Gastrocnemius medialis (tissue), 4 donors: Measurements from ENCODE around the gene GRIA1. TPM values are rescaled to one million over a fixed set of nuclear protein-coding genes. Genes with fewer than 3 reads are reported as not detected.

Source experiments
- ATAC-seq, 2 donors: fragments of 150-250 bp; one replicate each; pipeline ENCODE4 v1.9.1; 2016
- DNase-seq, 2 donors: peaks; one replicate each; pipeline ENCODE4 v3.0.0-alpha.2; 2019
- H3K27ac ChIP-seq, 4 donors: fragments of 200-600 bp; sonication (generic); 1 replicate in 1 of 4; 2 replicates in 3 of 4; pipeline ENCODE4 v1.5.1; 2016 to 2018; ENCODE audit warnings: mild to moderate bottlenecking in 2 of 4, moderate library complexity in 1 of 4
- H3K27me3 ChIP-seq, 3 donors: fragments of 200-600 bp; sonication (generic) in 2 of 3; 1 replicate in 1 of 3; 2 replicates in 2 of 3; pipeline versions ENCODE4 v1.5.1 to v1.6.0; 2016 to 2019; ENCODE audit warnings: mild to moderate bottlenecking in 1 of 3, moderate library complexity in 1 of 3
- H3K36me3 ChIP-seq, 2 donors: fragments of 200-600 bp; sonication (generic) in 1 of 2; one replicate each; pipeline ENCODE4 v1.5.1; 2017 to 2018
- H3K4me1 ChIP-seq, 2 donors: fragments of 200-600 bp; sonication (generic) in 1 of 2; one replicate each; pipeline ENCODE4 v1.5.1; 2016 to 2017; ENCODE audit warnings: mild to moderate bottlenecking in 2 of 2
- H3K4me3 ChIP-seq, 4 donors: fragments of 200-600 bp; sonication (generic) in 3 of 4; 1 replicate in 1 of 4; 2 replicates in 3 of 4; pipeline ENCODE4 v1.5.1; 2016 to 2019; ENCODE audit warnings: mild to moderate bottlenecking in 2 of 4
- H3K9me3 ChIP-seq, 3 donors: fragments of 200-600 bp; sonication (generic) in 2 of 3; 1 replicate in 1 of 3; 2 replicates in 2 of 3; pipeline ENCODE4 v1.5.1; 2016 to 2019
- POLR2A ChIP-seq, 2 donors: fragments of 450-650 bp; IDR thresholded peaks; one replicate each; pipeline ENCODE4 v1.6.1; 2017; ENCODE audit warnings: antibody characterized with exemption in 2 of 2, mild to moderate bottlenecking in 2 of 2, moderate library complexity in 2 of 2
- in situ Hi-C, 4 donors: fragments of 200-750 bp; cut with MboI; loops; one replicate each; pipeline versions ENCODE4 v1.15.0 to v1.8.0; 2017; ENCODE audit warnings: low sequenced_read_pairs in 4 of 4
- intact Hi-C: fragments of 100-400 bp; cut with DNase I; formaldehyde crosslinking; loops from one replicate; pipeline ENCODE4 v1.15.1; 2023; ENCODE audit warnings: low total_unique reads
- total RNA-seq, 4 donors: library from RNA; depleted of rRNA; stranded (reverse); fragments of >200 nt; gene quantifications; one replicate each; pipeline versions ENCODE4 v1.1.0 to v1.2.3, GENCODE V29; 2016
- TF ChIP-seq, protein P1 (sequence below), 5 experiments: fragments of 450-650 bp in 3 of 5; fragments of 200-600 bp in 2 of 5; sonication (generic) in 2 of 5; IDR thresholded peaks in 4 of 5; conservative IDR thresholded peaks in 1 of 5; 1 replicate in 4 of 5; 2 replicates in 1 of 5; pipeline ENCODE4 v1.5.1; 2016 to 2019; ENCODE audit warnings: antibody characterized with exemption in 5 of 5, mild to moderate bottlenecking in 3 of 5, moderate library complexity in 3 of 5

GRIA1 gene
- total RNA-seq, 4 donors from 2014 or later: 0.18 to 0.46 TPM; not detected in 2

DNA sequence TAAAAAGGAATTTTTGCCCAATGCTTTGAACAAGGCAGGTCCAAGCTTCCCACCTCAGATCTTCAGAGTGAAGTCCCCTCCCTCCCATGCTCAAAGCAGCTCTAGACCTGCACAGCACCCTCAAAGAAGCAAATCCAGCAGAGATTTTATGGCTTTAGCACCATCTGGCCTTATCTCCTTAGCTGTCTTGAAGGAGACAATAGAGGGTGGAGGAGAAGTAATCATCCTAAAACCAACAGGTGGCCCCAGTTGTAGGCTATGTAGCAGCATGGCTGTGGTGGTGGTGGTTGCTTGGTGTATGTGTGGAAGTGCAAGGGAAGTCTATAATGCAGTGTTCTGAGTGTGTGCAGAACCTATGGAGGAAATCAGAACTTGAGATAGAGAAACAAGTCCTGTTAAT lies 140.1 kb downstream of the GRIA1 start:
- TF ChIP-seq, protein P1, sequence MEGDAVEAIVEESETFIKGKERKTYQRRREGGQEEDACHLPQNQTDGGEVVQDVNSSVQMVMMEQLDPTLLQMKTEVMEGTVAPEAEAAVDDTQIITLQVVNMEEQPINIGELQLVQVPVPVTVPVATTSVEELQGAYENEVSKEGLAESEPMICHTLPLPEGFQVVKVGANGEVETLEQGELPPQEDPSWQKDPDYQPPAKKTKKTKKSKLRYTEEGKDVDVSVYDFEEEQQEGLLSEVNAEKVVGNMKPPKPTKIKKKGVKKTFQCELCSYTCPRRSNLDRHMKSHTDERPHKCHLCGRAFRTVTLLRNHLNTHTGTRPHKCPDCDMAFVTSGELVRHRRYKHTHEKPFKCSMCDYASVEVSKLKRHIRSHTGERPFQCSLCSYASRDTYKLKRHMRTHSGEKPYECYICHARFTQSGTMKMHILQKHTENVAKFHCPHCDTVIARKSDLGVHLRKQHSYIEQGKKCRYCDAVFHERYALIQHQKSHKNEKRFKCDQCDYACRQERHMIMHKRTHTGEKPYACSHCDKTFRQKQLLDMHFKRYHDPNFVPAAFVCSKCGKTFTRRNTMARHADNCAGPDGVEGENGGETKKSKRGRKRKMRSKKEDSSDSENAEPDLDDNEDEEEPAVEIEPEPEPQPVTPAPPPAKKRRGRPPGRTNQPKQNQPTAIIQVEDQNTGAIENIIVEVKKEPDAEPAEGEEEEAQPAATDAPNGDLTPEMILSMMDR (IDR thresholded peaks at IDR 0.05 in 4 of 5, conservative IDR thresholded peaks at IDR 0.05 in 1 of 5): no peak
- TF ChIP-seq POLR2A (IDR thresholded peaks at IDR 0.05): no peak
- Histone ChIP-seq H3K4me1 (no peaks in the 10 kb centered on the region), H3K4me3 (no peak overlapping the region), H3K27ac (no peak overlapping the region), H3K36me3 (no peaks in the 10 kb centered on the region), H3K9me3 (no peaks in the 10 kb centered on the region), H3K27me3 (no peaks in the 10 kb centered on the region)
- intact Hi-C loops: no loop called here
- ATAC-seq: no peak
- no peak for DNase-seq
- in situ Hi-C loops: no loop called here

DNA sequence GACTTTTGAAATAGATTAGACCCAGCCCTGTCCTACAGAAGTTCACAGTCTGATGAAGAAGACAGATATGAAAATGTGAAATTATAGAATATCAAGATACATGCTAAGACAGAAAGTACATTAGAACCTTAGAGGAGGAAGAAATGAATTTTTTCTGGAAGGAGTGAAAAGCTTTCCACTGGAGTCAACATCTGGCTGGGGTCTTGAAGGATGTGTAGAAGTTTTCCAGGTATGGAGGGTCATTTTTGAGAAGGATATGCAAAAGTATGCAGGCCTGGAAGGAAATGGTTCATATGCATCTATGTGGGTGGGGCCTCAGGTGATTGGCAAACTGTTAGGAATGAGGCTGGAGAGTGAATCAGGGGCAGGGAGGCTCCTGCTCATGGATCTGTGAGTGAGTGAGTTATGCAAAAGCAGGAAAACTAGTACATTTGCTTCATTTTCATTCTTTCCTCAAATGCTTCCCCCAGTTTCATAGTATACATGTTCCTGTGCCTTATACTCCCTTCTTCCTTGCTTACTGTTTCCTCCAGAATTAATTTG lies 142.3 kb downstream of the GRIA1 start:
- H3K27ac ChIP-seq: no peak overlapping the region
- no peak for TF ChIP-seq POLR2A (IDR thresholded peaks at IDR 0.05)
- TF ChIP-seq, protein P1 (IDR thresholded peaks at IDR 0.05 in 4 of 5, conservative IDR thresholded peaks at IDR 0.05 in 1 of 5): no peak
- ATAC-seq (no peak), DNase-seq (no peak)
- no peaks in the 10 kb centered on the region for H3K27me3 ChIP-seq
- H3K9me3 ChIP-seq: no peaks in the 10 kb centered on the region
- no peaks in the 10 kb centered on the region for H3K4me1 ChIP-seq
- intact Hi-C loops: no loop called here
- in situ Hi-C loops: no loop called here
- H3K36me3 ChIP-seq: no peaks in the 10 kb centered on the region
- H3K4me3 ChIP-seq: no peak overlapping the region

DNA sequence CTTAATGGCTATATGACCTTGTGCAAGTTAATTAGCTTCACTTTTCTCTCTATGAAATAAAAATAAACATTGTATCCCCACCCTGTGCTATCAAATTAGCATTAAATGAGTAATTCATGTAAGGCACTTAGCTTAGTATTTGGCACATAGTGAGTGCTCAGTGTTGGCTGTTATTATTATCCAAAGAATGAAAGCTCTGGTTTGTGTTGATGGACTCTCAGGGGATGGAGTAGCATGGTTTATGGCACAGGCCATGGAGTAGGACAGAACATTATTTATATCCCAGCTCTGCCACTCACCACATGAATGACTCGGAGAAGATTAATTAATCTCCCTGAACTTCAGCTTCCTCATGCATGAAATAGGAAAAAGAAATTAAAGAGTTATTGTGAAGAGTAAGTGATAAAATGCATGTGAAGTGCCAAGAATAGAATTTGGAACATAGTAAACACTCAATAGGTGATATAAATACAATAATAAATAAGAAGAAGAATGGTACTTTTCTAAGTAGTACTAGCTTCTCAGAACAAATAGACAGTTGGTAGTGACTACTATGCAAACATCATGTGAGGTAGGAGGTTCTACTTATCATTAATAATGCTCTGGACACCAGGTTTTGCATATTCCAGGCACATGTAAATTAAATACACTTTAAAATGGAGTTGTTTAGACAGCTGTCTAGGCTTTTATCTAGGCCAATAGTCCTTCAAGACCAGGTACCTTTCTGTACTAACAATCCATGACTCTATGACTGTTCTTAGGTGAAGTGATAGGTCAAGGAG lies 146.4 kb downstream of the GRIA1 start:
- intact Hi-C loops: no loop called here
- Histone ChIP-seq H3K27me3 (no peaks in the 10 kb centered on the region), H3K4me3 (no peak overlapping the region), H3K36me3 (no peaks in the 10 kb centered on the region), H3K27ac (no peak overlapping the region), H3K4me1 (no peaks in the 10 kb centered on the region), H3K9me3 (no peaks in the 10 kb centered on the region)
- DNase-seq (no peak), ATAC-seq (no peak)
- TF ChIP-seq, protein P1 (IDR thresholded peaks at IDR 0.05 in 4 of 5, conservative IDR thresholded peaks at IDR 0.05 in 1 of 5): no peak
- no peak for TF ChIP-seq POLR2A (IDR thresholded peaks at IDR 0.05)
- in situ Hi-C loops: no loop called here

DNA sequence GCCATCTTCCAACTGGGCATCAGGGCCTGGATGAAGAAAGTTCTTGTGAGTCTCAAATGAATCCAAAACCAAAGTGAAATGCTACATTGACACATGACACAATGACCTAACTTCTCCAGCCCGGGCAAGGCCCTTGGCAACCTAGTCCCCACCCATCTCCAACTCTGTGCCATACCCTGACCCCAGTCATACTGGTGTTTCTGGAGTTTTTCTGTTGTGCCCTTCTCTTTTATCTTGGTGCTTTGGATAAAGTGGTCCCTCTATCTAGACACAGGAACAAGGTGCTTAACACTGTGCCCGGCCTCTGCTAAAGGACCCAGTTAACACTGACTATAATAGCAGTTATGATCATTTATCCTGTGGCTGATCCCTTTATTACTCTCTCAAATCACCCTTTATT lies 149.8 kb downstream of the GRIA1 start:
- TF ChIP-seq, protein P1 (IDR thresholded peaks at IDR 0.05 in 4 of 5, conservative IDR thresholded peaks at IDR 0.05 in 1 of 5): no peak
- no peak for TF ChIP-seq POLR2A (IDR thresholded peaks at IDR 0.05)
- H3K36me3 ChIP-seq: no peaks in the 10 kb centered on the region
- intact Hi-C loops (no loop called here), in situ Hi-C loops (no loop called here)
- no peak overlapping the region for H3K27ac ChIP-seq
- DNase-seq: no peak
- ATAC-seq: no peak
- no peaks in the 10 kb centered on the region for H3K27me3 ChIP-seq
- H3K9me3 ChIP-seq: no peaks in the 10 kb centered on the region
- H3K4me3 ChIP-seq: no peak overlapping the region
- no peaks in the 10 kb centered on the region for H3K4me1 ChIP-seq
